NT2/D1 (cell line): Measurements from ENCODE around the gene CPT1A.

Source experiments
- DNase-seq: peaks from one replicate; pipeline ENCODE4 v3.0.0-alpha.2; 2011; ENCODE audit warnings: low read depth, low spot score
- H3K27me3 ChIP-seq: 2 replicates; pipeline ENCODE4 v1.6.0; 2011; ENCODE audit warnings: mild to moderate bottlenecking; ENCODE audit not compliant: insufficient read length, insufficient read depth
- H3K36me3 ChIP-seq: 2 replicates; pipeline ENCODE4 v1.6.1; 2011; ENCODE audit warnings: mild to moderate bottlenecking, low read length, mixed read lengths; ENCODE audit not compliant: insufficient read depth, insufficient read length
- H3K4me1 ChIP-seq: 2 replicates; pipeline ENCODE4 v1.5.1; 2011; ENCODE audit not compliant: insufficient read depth, insufficient read length
- H3K4me3 ChIP-seq: 2 replicates; pipeline ENCODE4 v1.5.1; 2011; ENCODE audit warnings: low read depth; ENCODE audit not compliant: insufficient read length
- H3K9ac ChIP-seq: 2 replicates; pipeline ENCODE4 v1.6.0; 2011; ENCODE audit warnings: low read depth; ENCODE audit not compliant: insufficient read length
- H3K9me3 ChIP-seq: 2 replicates; pipeline ENCODE4 v1.5.1; 2011; ENCODE audit warnings: mild to moderate bottlenecking, low read length; ENCODE audit not compliant: insufficient read depth
- SUZ12 ChIP-seq: IDR thresholded peaks from 2 replicates; pipeline ENCODE4 v1.6.1; 2011; ENCODE audit not compliant: insufficient read length, insufficient read depth; ENCODE audit errors: extremely low read depth
- YY1 ChIP-seq: IDR thresholded peaks from 2 replicates; pipeline ENCODE4 v1.6.1; 2011; ENCODE audit not compliant: insufficient read length, insufficient read depth
- ZNF274 ChIP-seq: IDR thresholded peaks from 2 replicates; pipeline ENCODE4 v1.6.1; 2011; ENCODE audit warnings: mild to moderate bottlenecking, low read depth, low read length

Gene CPT1A

DNA sequence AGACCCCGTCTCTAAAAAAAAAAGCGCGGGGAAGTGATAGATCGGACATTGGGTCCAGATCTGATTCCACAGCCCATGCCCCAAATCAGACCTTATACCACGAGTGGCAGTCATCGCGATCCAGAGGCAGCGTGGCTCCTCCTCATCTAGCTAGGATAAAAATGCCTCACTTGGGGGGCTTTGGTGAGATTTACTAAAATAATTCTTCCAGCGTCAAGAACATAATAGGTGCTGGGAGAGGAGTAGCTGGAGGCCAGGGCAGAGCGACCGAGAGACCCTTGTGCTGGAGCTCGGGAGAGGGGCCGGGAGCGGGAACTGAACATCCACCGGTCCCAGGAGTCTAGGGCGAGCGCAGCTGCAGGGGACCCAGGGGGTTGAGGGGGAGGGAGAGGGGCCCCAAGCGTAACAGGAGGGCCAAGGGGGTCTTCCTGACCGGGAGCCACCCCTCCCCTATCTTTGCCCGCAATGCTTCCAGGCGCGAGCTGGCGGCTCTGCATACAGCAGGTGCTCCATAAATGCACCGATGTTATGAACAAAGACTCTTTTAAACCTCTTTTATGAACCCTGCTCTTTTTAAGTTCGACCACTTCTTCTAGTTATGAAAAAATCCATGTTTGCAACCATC, 823 bp upstream of the CPT1A start:
- no peaks in the 10 kb centered on the region for H3K36me3 ChIP-seq
- peaks cover 2% of the 10 kb centered on the region for H3K4me1 ChIP-seq
- no peak overlapping the region for H3K4me3 ChIP-seq
- H3K9me3 ChIP-seq: no peaks in the 10 kb centered on the region
- TF ChIP-seq SUZ12: no peak
- no peak for TF ChIP-seq ZNF274
- TF ChIP-seq YY1: no peak
- no peak overlapping the region for H3K9ac ChIP-seq
- peaks cover 79% of the 10 kb centered on the region for H3K27me3 ChIP-seq
- DNase-seq: no peak

DNA sequence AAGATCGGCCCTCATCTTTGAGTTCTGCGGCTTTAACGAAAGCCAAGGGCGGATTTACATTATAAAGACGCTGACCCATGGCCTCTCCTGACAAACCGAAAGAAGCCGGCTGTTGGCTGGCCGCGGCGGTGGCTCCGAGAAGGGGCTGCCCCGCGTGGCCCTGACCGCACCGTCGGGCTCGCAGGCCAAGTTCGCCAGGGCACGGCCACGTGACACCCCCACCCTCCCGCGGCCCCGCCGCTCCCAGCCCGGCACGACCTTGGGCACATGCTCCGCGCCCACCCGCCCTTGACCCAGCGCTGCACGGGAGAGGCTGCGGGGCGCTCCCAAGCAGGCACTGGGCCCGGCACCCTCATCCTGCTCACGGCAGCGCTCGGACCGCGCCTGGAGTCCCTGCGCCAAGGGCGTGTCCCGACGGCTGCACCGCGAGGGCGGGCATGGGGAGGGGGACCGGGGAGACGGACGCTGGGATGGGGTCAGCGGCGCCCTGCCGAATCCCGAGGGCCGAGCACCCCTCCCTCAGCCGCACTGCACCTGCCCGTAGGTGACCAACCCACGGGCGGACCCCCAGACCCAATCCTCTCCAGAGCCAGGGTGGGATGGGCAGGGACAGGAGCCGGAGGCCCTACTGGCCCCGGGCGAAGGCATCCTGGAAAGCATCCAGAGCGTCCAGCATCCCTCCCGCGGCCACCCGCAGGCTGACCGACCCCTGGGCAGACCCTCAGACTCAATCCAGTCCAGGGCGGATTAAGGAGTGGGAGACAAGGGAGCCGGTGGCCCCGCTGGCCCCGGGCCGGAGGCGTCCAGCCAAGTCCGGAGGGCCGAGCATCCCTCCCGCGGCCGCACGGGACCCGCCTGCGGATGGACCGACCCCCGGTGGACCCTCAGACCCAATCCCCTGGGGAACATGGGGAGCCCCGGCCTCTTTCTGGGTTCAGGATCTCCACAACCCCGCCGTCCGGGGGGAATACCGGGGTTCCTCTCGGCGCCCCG, 759 bp downstream of the CPT1A start:
- DNase-seq: no peak
- peak overlapping the region; percentile 36 for H3K4me3 ChIP-seq
- no peaks in the 10 kb centered on the region for H3K9me3 ChIP-seq
- H3K4me1 ChIP-seq: peaks cover 2% of the 10 kb centered on the region
- TF ChIP-seq YY1 (no peak), SUZ12 (peak; percentile 51), ZNF274 (no peak)
- no peaks in the 10 kb centered on the region for H3K36me3 ChIP-seq
- H3K9ac ChIP-seq: peak overlapping the region; percentile 32
- peaks cover 77% of the 10 kb centered on the region for H3K27me3 ChIP-seq

DNA sequence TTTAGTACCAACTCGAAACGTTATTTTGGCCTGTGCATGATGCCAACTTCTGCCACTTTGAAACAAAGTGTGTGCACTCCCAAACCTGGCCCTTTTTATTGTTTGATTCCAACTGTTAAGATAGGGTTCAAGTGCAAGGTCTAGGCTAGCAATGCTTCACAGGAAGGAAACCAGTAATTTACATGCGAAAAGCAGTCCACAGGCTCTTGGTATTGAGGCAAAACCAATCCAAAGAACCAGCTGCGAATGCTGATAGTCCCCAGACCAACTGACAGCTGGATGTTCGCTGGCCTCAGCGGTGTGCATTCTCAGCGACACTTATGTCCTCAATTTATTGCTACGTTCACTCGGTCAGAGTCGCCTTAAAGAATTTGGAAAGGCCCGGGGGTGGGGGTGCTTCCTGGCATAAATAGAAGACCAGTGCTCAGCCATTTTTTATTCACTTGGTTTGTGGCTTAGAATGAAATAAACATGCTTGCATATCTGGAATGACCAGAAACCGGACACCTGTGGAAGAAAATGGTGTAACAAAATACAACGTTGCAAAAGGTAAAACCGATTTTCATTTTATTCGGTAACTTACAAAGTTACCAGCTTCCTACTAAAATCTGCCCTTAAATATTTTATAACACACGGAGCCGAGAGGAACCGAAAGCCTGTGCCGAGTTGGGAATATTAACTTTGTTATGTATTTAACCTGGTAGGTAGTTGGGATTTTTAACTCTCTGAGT, 1.6 kb downstream of the CPT1A start:
- Histone ChIP-seq H3K4me3 (peak overlapping the region; percentile 50), H3K36me3 (no peaks in the 10 kb centered on the region), H3K9ac (peak overlapping the region; percentile 32), H3K9me3 (no peaks in the 10 kb centered on the region), H3K4me1 (peaks cover 2% of the 10 kb centered on the region), H3K27me3 (peaks cover 71% of the 10 kb centered on the region)
- no peak for DNase-seq
- TF ChIP-seq YY1 (no peak), SUZ12 (no peak), ZNF274 (no peak)

DNA sequence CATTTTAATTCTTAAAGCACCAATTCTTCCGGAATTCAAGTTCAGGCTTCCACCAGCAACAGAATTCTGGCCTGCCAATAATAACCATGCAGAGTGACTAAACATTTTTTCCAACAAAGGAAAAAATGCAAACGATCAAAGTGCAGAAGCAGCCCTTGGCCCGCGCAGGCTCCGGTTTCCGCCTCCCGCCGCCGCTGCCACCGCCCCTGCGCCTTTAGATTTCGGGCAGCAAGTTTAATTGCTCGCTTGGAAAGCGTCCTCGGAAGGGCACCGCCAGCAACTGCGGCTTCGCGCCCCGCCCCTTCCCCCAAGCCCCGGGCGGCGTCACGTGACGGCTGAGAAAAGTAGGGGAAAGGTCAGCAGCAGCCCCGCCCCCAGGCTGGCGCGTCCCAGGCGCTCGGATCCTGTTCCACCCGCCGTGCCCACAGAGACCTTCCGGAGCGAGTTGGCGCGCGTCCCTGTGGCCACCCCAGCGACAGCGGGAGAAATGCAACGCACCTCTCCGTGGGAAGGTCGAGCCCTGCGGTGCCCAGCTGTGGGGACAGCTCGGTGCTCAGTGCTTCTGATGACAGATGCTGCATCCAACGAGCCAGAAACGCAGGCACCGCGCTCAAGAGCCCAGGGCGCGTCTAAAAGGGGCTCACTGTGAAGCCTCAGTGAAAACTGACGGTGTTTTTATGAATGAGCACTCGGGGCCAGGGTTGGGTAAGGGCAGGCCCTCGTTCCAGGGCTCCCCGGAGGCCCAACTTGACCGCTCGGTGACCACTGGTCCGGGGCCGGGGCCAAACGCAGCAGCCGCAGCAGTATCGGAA, 2.5 kb downstream of the CPT1A start:
- Histone ChIP-seq H3K9me3 (no peaks in the 10 kb centered on the region), H3K4me1 (peaks cover 2% of the 10 kb centered on the region), H3K27me3 (peaks cover 63% of the 10 kb centered on the region), H3K9ac (peak overlapping the region; percentile 32), H3K36me3 (no peaks in the 10 kb centered on the region), H3K4me3 (peak overlapping the region; percentile 50)
- TF ChIP-seq YY1: no peak
- TF ChIP-seq ZNF274: no peak
- peak; percentile 87 for DNase-seq

DNA sequence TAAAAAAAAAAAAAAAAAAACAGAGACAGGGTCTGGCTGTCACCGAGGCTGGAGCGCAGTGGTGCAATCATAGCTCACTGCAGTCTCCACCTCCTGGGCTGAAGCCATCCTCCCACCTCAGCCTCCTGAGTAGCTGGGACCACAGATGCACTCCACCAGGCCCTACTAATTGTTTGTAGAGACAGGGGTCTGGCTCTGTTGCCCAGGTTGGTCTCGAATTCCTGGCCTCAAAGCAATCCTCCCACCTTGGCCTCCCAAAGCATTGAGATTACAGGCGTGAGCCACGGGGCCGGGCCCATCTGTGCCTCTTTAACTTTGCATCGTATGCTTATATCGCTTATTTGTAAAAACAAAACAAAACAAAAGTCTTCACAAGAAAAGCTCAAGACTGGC, 3.1 kb downstream of the CPT1A start:
- TF ChIP-seq YY1: no peak
- TF ChIP-seq ZNF274: no peak
- TF ChIP-seq SUZ12: no peak
- no peak for DNase-seq
- H3K9ac ChIP-seq: no peak overlapping the region

More for the DNA sequence above, 3.1 kb downstream of the CPT1A start:
- Histone ChIP-seq H3K27me3 (peaks cover 56% of the 10 kb centered on the region), H3K9me3 (no peaks in the 10 kb centered on the region), H3K36me3 (no peaks in the 10 kb centered on the region), H3K4me3 (peak overlapping the region; percentile 5), H3K4me1 (peaks cover 2% of the 10 kb centered on the region)
